Right lobe of liver (tissue), 4 donors: ENCODE data around the gene PBX2.

Source experiments
- CTCF ChIP-seq, 4 donors: fragments of 200-600 bp in 3 of 4; fragments of 450-650 bp in 1 of 4; IDR thresholded peaks; one replicate each; pipeline versions ENCODE4 v1.5.1 to v1.8.0; 2016 to 2022; ENCODE audit warnings: antibody characterized with exemption in 4 of 4, mild to moderate bottlenecking in 2 of 4
- POLR2A ChIP-seq: fragments of 450-650 bp; IDR thresholded peaks from one replicate; pipeline ENCODE4 v1.6.1; 2017; ENCODE audit warnings: antibody characterized with exemption, mild to moderate bottlenecking
- donor health status: DM: no; HTN: no; CAD: no.
- donor health status: DM: no; HTN: no; CAD: no.
- donor health status: DM: no; HTN: yes; CAD: no.

- no peak for TF ChIP-seq CTCF (IDR thresholded peaks at IDR 0.05)
- no peak for TF ChIP-seq POLR2A
Observed at GRCh38 chr6:32174416-32174815, 15.6 kb downstream of the PBX2 start.
